ACC112 (cell line): ENCODE data around the gene RSBN1L.

Experiments
- H2AFZ ChIP-seq: fragments of 200-600 bp; sonication (generic); one replicate; pipeline ENCODE4 v1.6.0; 2017; ENCODE audit warnings: antibody characterized with exemption, low read length; ENCODE audit not compliant: unreplicated experiment
- H3K27ac ChIP-seq: fragments of 200-600 bp; sonication (generic); 2 replicates; pipeline ENCODE4 v1.5.1; 2014; ENCODE audit warnings: low read depth, mild to moderate bottlenecking, antibody characterized with exemption, low read length, moderate library complexity
- H3K27me3 ChIP-seq: fragments of 200-600 bp; sonication (generic); 2 replicates; pipeline ENCODE4 v1.6.1; 2014; ENCODE audit warnings: mild to moderate bottlenecking, antibody characterized with exemption, low read length, moderate library complexity, mixed read lengths; ENCODE audit not compliant: insufficient read depth
- H3K36me3 ChIP-seq: fragments of 200-600 bp; sonication (generic); 2 replicates; pipeline ENCODE4 v1.6.1; 2016; ENCODE audit warnings: mild to moderate bottlenecking, antibody characterized with exemption, low read length, moderate library complexity, mixed read lengths; ENCODE audit not compliant: insufficient read depth
- H3K4me1 ChIP-seq: fragments of 200-600 bp; sonication (generic); one replicate; pipeline ENCODE4 v1.6.1; 2016; ENCODE audit warnings: low read length, mixed read lengths; ENCODE audit not compliant: insufficient read depth, unreplicated experiment, control insufficient read depth
- H3K4me3 ChIP-seq: fragments of 200-600 bp; sonication (generic); 2 replicates; pipeline ENCODE4 v1.5.1; 2014; ENCODE audit warnings: mild to moderate bottlenecking, low read depth, low read length
- H3K79me2 ChIP-seq: fragments of 200-600 bp; sonication (generic); one replicate; pipeline ENCODE4 v1.6.0; 2016; ENCODE audit warnings: low read length; ENCODE audit not compliant: control insufficient read depth, unreplicated experiment, insufficient read depth

Gene RSBN1L

GRCh38 chr7:77661816-77662215, 34.4 kb upstream of the RSBN1L start:
- Histone ChIP-seq H3K79me2 (no peaks in the 10 kb centered on the region), H3K27me3 (no peaks in the 10 kb centered on the region), H2AFZ (no peak overlapping the region), H3K27ac (no peak overlapping the region), H3K4me3 (no peak overlapping the region), H3K36me3 (0 out of 2 replicates have a peak, but pooled peaks cover 3% of the 10 kb centered on the region), H3K4me1 (no peaks in the 10 kb centered on the region)

- H3K79me2 ChIP-seq = no peaks in the 10 kb centered on the region
- no peaks in the 10 kb centered on the region for H3K27me3 ChIP-seq
- H3K36me3 ChIP-seq = 0 out of 2 replicates have a peak, but pooled peaks cover 3% of the 10 kb centered on the region
- no peak overlapping the region for H3K27ac ChIP-seq
- H3K4me1 ChIP-seq = no peaks in the 10 kb centered on the region
- no peak overlapping the region for H3K4me3 ChIP-seq
- no peak overlapping the region for H2AFZ ChIP-seq
These were observed 33.4 kb upstream of the RSBN1L start for GRCh38 chr7:77662869-77663268.

GRCh38 chr7:77664715-77665114, 31.5 kb upstream of the RSBN1L start:
- no peak overlapping the region for H2AFZ ChIP-seq
- no peak overlapping the region for H3K27ac ChIP-seq
- no peak overlapping the region for H3K4me3 ChIP-seq
- 0 out of 2 replicates have a peak, but pooled peaks cover 3% of the 10 kb centered on the region for H3K36me3 ChIP-seq
- H3K27me3 ChIP-seq = no peaks in the 10 kb centered on the region
- no peaks in the 10 kb centered on the region for H3K4me1 ChIP-seq
- no peaks in the 10 kb centered on the region for H3K79me2 ChIP-seq

- Histone ChIP-seq H3K36me3 (0 out of 2 replicates have a peak, but pooled peaks cover 3% of the 10 kb centered on the region), H2AFZ (no peak overlapping the region), H3K27me3 (no peaks in the 10 kb centered on the region), H3K27ac (no peak overlapping the region), H3K4me3 (no peak overlapping the region), H3K4me1 (no peaks in the 10 kb centered on the region), H3K79me2 (no peaks in the 10 kb centered on the region)
These were observed 31.1 kb upstream of the RSBN1L start for GRCh38 chr7:77665161-77665560.

GRCh38 chr7:77667459-77668086, 28.7 kb upstream of the RSBN1L start:
- Histone ChIP-seq H3K36me3 (0 out of 2 replicates have a peak, but pooled peaks cover 3% of the 10 kb centered on the region), H3K4me3 (no peak overlapping the region), H3K27ac (no peak overlapping the region), H3K27me3 (no peaks in the 10 kb centered on the region), H2AFZ (no peak overlapping the region), H3K4me1 (no peaks in the 10 kb centered on the region), H3K79me2 (no peaks in the 10 kb centered on the region)

GRCh38 chr7:77674878-77675277, 21.4 kb upstream of the RSBN1L start:
- H3K27me3 ChIP-seq = no peaks in the 10 kb centered on the region
- H3K4me1 ChIP-seq = no peaks in the 10 kb centered on the region
- H3K36me3 ChIP-seq = no peaks in the 10 kb centered on the region
- H3K79me2 ChIP-seq = no peaks in the 10 kb centered on the region
- H3K4me3 ChIP-seq = no peak overlapping the region
- H3K27ac ChIP-seq = no peak overlapping the region
- H2AFZ ChIP-seq = no peak overlapping the region

- no peak overlapping the region for H3K27ac ChIP-seq
- H3K36me3 ChIP-seq = no peaks in the 10 kb centered on the region
- H3K79me2 ChIP-seq = no peaks in the 10 kb centered on the region
- peaks cover 5% of the 10 kb centered on the region for H3K4me1 ChIP-seq
- H3K4me3 ChIP-seq = no peak overlapping the region
- no peak overlapping the region for H2AFZ ChIP-seq
- H3K27me3 ChIP-seq = no peaks in the 10 kb centered on the region
These were observed 16.7 kb upstream of the RSBN1L start for GRCh38 chr7:77679608-77680007.

GRCh38 chr7:77680266-77680665, 16.0 kb upstream of the RSBN1L start:
- H3K27me3 ChIP-seq = no peaks in the 10 kb centered on the region
- no peak overlapping the region for H3K4me3 ChIP-seq
- no peaks in the 10 kb centered on the region for H3K79me2 ChIP-seq
- peaks cover 12% of the 10 kb centered on the region for H3K4me1 ChIP-seq
- no peaks in the 10 kb centered on the region for H3K36me3 ChIP-seq
- H3K27ac ChIP-seq = no peak overlapping the region
- H2AFZ ChIP-seq = no peak overlapping the region

- no peaks in the 10 kb centered on the region for H3K27me3 ChIP-seq
- peak overlapping the region; percentile 44 for H3K27ac ChIP-seq
- no peaks in the 10 kb centered on the region for H3K79me2 ChIP-seq
- no peak overlapping the region for H2AFZ ChIP-seq
- H3K4me3 ChIP-seq = no peak overlapping the region
- H3K4me1 ChIP-seq = peaks cover 22% of the 10 kb centered on the region
- H3K36me3 ChIP-seq = no peaks in the 10 kb centered on the region
These were observed 12.2 kb upstream of the RSBN1L start for GRCh38 chr7:77684030-77684429.

GRCh38 chr7:77685233-77685632, 11.0 kb upstream of the RSBN1L start:
- H2AFZ ChIP-seq = no peak overlapping the region
- H3K4me3 ChIP-seq = no peak overlapping the region
- no peaks in the 10 kb centered on the region for H3K36me3 ChIP-seq
- H3K27ac ChIP-seq = peak overlapping the region; percentile 44; the same call in 1 of the 2 replicates
- peaks cover under 1% of the 10 kb centered on the region for H3K79me2 ChIP-seq
- H3K27me3 ChIP-seq = no peaks in the 10 kb centered on the region
- peaks cover 22% of the 10 kb centered on the region for H3K4me1 ChIP-seq

GRCh38 chr7:77687100-77687746, 9.0 kb upstream of the RSBN1L start:
- H3K36me3 ChIP-seq = no peaks in the 10 kb centered on the region
- no peak overlapping the region for H2AFZ ChIP-seq
- H3K79me2 ChIP-seq = peaks cover 9% of the 10 kb centered on the region

More at GRCh38 chr7:77687100-77687746, 9.0 kb upstream of the RSBN1L start:
- no peak overlapping the region for H3K4me3 ChIP-seq
- no peak overlapping the region for H3K27ac ChIP-seq
- H3K4me1 ChIP-seq = peaks cover 22% of the 10 kb centered on the region
- H3K27me3 ChIP-seq = no peaks in the 10 kb centered on the region
